ENCODE data around the gene PIK3CA. TPM values are rescaled to one million over a fixed set of nuclear protein-coding genes. Genes with fewer than 3 reads are reported as not detected.

Gene PIK3CA
- total RNA-seq, 1 experiment from 2014 or later: 12.0 TPM

DNA sequence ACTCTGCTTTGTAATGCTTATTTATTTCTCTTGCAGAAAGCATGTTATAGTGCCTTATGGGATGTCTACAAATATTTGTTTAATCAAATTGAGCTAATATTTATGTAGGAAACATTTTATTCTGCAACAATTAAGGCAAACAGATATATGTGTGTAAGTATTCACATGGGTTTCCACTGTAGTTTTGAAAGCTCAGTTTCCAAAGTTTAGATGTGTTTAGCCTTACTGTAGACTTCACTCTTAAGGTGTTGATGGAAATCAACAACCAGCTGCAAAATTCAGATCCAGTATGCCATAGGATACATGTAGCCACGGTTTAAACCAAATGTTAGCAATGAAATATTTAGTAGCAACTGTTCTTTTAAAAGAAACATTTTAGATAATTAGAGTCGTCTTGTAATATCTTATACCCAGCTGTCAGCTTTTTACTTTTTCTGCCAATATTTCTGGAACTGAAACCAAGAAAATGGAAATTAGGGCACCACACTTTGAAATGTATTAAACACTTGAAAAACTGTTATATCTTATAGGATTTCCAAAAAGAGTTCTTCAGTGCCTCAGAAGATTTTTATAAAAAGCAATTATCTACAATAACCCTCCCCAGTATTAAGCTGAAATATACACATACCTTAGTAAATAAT is 18.5 kb downstream of the PIK3CA start:
- no peak for DNase-seq
- H3K4ac ChIP-seq (ENCODE audit: low read depth, low read length): no peak overlapping the region
- no peak overlapping the region for H2BK120ac ChIP-seq (ENCODE audit: low read depth, low read length, poor library complexity, severe bottlenecking)
- Mint-ChIP-seq H3K9me3 (no peaks in the 10 kb centered on the region; a peak in 1 of 5 replicates), H3K4me3 (no peak overlapping the region), H3K27ac (no peak overlapping the region), H3K27me3 (ENCODE audit: low read depth) (no peaks in the 10 kb centered on the region), H3K4me1 (peaks cover 7 to 11% of the 10 kb centered on the region in 2 experiments), H3K36me3 (ENCODE audit: insufficient read depth in 1 of 3, low read depth in 3 of 3) (0 out of 7 replicates have a peak, but pooled peaks cover 0 to 3% (median 0%) of the 10 kb centered on the region in 3 experiments)
- no peak overlapping the region for H3K27ac ChIP-seq (ENCODE audit: insufficient read length, low read depth, low read length)
- H3K4me2 ChIP-seq (ENCODE audit: insufficient read depth, insufficient read length, low read length): no peak overlapping the region
- H3K27me3 ChIP-seq (ENCODE audit: insufficient read depth, low read length): no peaks in the 10 kb centered on the region
- no peak overlapping the region for H2BK5ac ChIP-seq (ENCODE audit: insufficient read length, low read length)
- no peaks in the 10 kb centered on the region for H3K23me2 ChIP-seq (ENCODE audit: insufficient read length, low read depth, low read length, poor library complexity, severe bottlenecking)
- no peak overlapping the region for H2AK5ac ChIP-seq (ENCODE audit: insufficient read length, low read length)
- H3K14ac ChIP-seq (ENCODE audit: insufficient read depth, low read length): no peak overlapping the region
- no peaks in the 10 kb centered on the region; the same call in 1 of the 2 replicates for H3K4me1 ChIP-seq (ENCODE audit: insufficient read depth, low read length)
- no peak overlapping the region for H2AFZ ChIP-seq (ENCODE audit: low read length)
- no peak overlapping the region for H2BK15ac ChIP-seq (ENCODE audit: low read depth, low read length)
- H3K18ac ChIP-seq (ENCODE audit: insufficient read length, low read depth, low read length): no peak overlapping the region
- no peak overlapping the region for H2BK12ac ChIP-seq (ENCODE audit: insufficient read length, low read depth, low read length)
- H3K23ac ChIP-seq (ENCODE audit: insufficient read length, low read depth, low read length): no peak overlapping the region
- no peak overlapping the region for H4K5ac ChIP-seq (ENCODE audit: insufficient read length, low read depth, low read length)
- no peaks in the 10 kb centered on the region; the same call in 1 of the 2 replicates for H3K79me2 ChIP-seq (ENCODE audit: insufficient read depth, low read length)
- TF ChIP-seq, protein P1, sequence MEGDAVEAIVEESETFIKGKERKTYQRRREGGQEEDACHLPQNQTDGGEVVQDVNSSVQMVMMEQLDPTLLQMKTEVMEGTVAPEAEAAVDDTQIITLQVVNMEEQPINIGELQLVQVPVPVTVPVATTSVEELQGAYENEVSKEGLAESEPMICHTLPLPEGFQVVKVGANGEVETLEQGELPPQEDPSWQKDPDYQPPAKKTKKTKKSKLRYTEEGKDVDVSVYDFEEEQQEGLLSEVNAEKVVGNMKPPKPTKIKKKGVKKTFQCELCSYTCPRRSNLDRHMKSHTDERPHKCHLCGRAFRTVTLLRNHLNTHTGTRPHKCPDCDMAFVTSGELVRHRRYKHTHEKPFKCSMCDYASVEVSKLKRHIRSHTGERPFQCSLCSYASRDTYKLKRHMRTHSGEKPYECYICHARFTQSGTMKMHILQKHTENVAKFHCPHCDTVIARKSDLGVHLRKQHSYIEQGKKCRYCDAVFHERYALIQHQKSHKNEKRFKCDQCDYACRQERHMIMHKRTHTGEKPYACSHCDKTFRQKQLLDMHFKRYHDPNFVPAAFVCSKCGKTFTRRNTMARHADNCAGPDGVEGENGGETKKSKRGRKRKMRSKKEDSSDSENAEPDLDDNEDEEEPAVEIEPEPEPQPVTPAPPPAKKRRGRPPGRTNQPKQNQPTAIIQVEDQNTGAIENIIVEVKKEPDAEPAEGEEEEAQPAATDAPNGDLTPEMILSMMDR (conservative IDR thresholded peaks at IDR 0.05): no peak
- H4K8ac ChIP-seq (replicated peaks; ENCODE audit: insufficient read length, low read depth, low read length): no peak overlapping the region
- no CpG with 5 or more reads among the region's 2 CpGs for WGBS (ENCODE audit: extremely low coverage, insufficient read length, low lambda C conversion rate)
- no peaks in the 10 kb centered on the region for H3K9me3 ChIP-seq (ENCODE audit: control insufficient read depth, low read depth, low read length)
- no peak overlapping the region for H3T11ph ChIP-seq (ENCODE audit: low read length)
- no peak overlapping the region for H3K9ac ChIP-seq (ENCODE audit: extremely low read depth, insufficient read length, low read length)
- no peak overlapping the region for H4K91ac ChIP-seq (ENCODE audit: insufficient read length, low read depth, low read length)
- H4K20me1 ChIP-seq (ENCODE audit: control insufficient read depth, insufficient read depth, insufficient read length): no peaks in the 10 kb centered on the region
- H3K79me1 ChIP-seq (ENCODE audit: insufficient read depth, low read depth, low read length, poor library complexity, severe bottlenecking): peaks cover 3% of the 10 kb centered on the region
- no peak overlapping the region for H3K56ac ChIP-seq (ENCODE audit: insufficient read length, low read depth, low read length)
- no peak overlapping the region for H2BK20ac ChIP-seq (ENCODE audit: low read depth, low read length, poor library complexity, severe bottlenecking)

Data from H9 (cell line).